GM21576 (cell line): Measurements from ENCODE around the gene CD151.

ENCODE experiments used
- ATAC-seq: cut with Tn5 transposase; IDR thresholded peaks from one replicate; pipeline ENCODE4 v1.9.1; 2021; ENCODE audit warnings: mild to moderate bottlenecking, moderate library complexity; ENCODE audit not compliant: unreplicated experiment

CD151 gene

GRCh38 chr11:832529-833113 lies at the start of gene CD151:
CD151 (plus strand) TSS chr11:832952; CDS start chr11:836070, 3,118 bp downstream.
- no peak for ATAC-seq

- ATAC-seq = no peak
Observed at GRCh38 chr11:783581-784015, 49.2 kb upstream of the CD151 start.

- ATAC-seq = no peak
Observed at GRCh38 chr11:786235-787083, 46.3 kb upstream of the CD151 start.

DNA sequence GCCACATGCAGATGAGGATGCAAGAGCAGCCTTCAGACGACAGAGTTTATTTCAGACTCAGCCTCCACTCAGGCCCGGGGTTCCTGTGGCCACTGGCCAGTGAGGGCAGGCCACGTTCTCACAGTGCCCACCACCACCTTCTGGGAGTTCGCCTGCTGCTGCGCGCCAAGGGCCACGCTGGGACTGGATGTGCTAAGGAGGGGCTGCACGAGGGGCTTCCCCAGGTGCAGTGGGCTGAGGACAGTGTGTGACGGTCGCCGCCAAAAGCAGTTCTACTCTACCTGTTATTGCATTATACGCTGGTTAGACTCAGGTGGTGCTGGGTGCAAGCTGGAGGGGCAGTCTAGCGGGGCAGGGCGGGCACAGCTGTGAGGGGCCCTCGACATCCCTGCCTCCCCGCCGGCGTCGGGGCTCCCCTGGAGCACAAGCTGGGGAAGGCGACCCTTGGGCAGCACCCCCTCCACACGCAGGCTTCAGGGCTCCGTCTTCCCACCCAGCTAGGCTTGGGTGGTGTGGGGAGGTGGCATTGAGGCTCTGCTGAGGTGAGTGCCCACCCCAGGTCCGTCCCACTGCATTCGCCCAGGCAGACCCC lies 45.6 kb upstream of the CD151 start:
- no peak for ATAC-seq

DNA sequence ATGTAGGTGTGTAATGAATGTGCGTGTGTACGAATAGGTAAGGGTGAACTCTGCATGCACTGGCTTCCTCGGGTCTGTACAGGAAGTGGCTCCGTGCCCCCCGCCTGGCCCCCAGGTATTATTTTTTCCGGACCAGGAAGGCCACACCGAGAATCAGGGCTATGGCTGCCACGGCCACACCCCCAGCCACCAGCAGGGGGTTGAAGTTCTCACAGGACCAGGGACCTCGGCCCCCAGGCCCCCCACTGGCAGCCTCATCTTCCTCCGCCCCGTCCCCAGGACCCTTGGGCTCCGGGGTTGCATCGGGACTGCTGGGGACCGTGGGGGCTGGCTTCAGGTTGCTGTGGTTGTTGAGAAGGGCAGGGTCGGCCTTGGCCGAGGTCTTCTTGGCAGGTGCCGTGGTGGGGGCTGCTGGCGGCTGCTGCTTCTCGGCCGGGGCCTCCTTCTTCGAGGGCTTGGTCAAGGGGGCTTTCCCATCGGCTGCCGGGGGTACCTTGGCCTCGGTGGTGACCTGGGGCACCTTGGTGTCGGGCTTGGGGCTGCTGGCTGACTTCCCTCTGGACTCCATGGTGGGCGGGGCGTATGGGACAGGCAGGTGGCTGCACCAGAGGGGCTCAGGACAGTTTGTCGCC lies 44.6 kb upstream of the CD151 start:
- ATAC-seq = no peak

- no peak for ATAC-seq
Observed at GRCh38 chr11:788953-789940, 43.5 kb upstream of the CD151 start.

DNA sequence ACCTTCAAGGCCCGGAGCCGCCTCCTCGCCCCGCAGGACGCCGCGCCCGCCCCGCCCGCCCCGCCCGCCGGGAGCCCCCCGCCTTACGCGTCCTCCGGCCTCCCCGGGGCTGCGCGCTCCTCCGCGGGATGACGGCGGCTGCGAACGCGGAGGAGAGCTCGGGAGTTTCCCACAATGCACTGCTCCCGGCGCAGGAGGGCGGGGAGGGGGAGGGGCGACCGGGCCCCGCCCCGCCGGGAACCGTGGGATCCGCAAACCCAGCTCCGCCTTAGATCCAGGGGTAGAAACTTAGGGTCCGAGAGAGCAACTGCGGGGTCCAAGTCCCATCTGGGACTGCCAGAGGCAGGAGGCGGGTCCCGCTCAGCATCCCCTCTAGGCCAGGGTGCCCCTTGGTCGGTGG lies 42.8 kb upstream of the CD151 start, which contains the start of gene CEND1:
Gene CEND1, minus strand, starts transcription at position 148 of the 400 bp plus-strand sequence. CDS start 1,514 bp downstream, outside the sequence.
- no peak for ATAC-seq

GRCh38 chr11:790721-791564 lies 41.8 kb upstream of the CD151 start:
- no peak for ATAC-seq

GRCh38 chr11:791658-792534 lies 40.9 kb upstream of the CD151 start:
- no peak for ATAC-seq

DNA sequence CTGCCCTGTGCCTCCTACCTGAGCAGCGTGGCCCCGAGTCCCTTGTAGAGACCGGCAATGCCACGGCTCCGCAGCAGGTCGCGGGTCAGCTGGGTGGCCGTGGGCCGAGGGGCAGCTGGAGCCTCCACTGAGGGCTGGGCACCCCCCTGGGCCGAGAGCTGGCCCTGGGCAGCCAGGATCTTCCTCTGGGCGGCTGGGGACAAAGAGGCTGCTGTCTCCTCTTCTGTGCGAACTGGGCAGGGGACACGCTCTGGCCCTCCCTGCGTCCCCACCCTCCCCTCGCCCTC lies 40.3 kb upstream of the CD151 start:
- ATAC-seq = no peak

DNA sequence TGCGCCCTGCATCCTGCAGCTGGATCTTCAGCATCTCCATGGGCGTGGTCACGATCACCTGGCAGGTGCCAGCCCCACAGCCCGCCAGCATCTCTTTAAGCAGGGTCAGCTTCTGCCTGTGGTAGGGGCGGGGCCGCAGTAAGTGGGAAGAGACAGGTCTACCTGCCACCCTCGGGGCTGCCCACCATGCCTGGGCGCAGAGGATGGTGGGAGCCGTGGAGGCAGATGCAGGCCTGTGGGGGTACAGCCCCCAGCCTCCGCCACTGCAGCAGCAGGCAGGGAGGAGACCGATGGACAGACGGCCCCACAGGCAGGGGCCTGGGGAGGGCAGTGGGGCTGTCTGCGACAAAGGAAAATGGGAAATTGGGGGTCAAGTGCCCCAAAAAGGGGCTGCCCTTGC lies 39.9 kb upstream of the CD151 start:
- no peak for ATAC-seq

- no peak for ATAC-seq
Observed at GRCh38 chr11:793556-793955, 39.2 kb upstream of the CD151 start.

- ATAC-seq = no peak
Observed at GRCh38 chr11:794013-794765, 38.6 kb upstream of the CD151 start.

- no peak for ATAC-seq
Observed at GRCh38 chr11:794766-795633, 37.8 kb upstream of the CD151 start.

DNA sequence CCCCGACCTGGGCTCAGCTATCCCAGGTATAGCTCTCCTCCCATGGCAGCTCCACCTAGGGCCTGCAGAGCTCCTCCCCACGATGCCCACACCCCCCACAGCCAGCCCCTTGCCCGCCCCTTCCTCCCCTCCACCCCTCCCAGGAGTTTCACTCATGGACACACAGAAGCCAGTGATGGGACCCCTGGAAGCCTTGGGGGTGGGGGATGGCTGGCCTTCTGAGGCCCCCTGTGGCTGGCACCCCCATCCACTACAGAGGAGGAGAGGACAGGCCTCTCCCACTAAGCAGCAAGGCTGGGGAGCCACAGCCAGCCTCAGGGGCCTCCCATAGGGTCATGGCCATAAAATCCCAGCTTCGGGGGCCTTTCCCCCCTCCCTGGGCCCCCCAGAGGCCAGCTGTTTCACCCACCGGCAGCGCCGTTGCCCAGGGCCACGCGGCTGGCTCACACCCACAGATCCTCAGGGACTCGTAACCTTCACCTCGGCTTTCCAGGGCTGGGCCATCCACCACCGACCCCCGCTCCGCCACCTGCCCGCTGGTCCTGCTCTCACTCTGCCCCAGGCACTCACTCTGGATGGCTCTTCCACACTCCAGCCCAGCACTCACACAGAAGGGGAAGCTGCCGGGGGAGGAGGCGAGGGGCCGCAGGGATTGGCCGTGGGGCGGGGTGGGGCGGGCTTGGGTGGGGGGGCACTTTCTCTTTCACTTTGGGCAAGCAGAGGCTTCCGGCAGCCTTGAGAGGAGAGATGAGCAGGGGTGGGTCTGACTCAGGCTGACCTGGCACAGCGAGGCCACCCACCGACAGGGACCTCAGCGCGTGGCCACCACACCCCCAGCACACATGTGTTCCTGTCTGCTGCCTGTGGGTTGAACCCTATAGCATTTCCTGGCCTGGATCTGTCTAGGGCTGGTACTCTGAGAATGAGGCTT lies 36.9 kb upstream of the CD151 start:
- ATAC-seq = no peak
